GM21447 (cell line): ENCODE data around the gene SFRP2.
A peak's percentile ranks its signal among the peaks of the same experiment; 100 is the strongest.

Experiments used
- ATAC-seq: cut with Tn5 transposase; IDR thresholded peaks from one replicate; pipeline ENCODE4 v1.9.1; 2021; ENCODE audit not compliant: unreplicated experiment

Gene SFRP2, protein sequence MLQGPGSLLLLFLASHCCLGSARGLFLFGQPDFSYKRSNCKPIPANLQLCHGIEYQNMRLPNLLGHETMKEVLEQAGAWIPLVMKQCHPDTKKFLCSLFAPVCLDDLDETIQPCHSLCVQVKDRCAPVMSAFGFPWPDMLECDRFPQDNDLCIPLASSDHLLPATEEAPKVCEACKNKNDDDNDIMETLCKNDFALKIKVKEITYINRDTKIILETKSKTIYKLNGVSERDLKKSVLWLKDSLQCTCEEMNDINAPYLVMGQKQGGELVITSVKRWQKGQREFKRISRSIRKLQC

DNA sequence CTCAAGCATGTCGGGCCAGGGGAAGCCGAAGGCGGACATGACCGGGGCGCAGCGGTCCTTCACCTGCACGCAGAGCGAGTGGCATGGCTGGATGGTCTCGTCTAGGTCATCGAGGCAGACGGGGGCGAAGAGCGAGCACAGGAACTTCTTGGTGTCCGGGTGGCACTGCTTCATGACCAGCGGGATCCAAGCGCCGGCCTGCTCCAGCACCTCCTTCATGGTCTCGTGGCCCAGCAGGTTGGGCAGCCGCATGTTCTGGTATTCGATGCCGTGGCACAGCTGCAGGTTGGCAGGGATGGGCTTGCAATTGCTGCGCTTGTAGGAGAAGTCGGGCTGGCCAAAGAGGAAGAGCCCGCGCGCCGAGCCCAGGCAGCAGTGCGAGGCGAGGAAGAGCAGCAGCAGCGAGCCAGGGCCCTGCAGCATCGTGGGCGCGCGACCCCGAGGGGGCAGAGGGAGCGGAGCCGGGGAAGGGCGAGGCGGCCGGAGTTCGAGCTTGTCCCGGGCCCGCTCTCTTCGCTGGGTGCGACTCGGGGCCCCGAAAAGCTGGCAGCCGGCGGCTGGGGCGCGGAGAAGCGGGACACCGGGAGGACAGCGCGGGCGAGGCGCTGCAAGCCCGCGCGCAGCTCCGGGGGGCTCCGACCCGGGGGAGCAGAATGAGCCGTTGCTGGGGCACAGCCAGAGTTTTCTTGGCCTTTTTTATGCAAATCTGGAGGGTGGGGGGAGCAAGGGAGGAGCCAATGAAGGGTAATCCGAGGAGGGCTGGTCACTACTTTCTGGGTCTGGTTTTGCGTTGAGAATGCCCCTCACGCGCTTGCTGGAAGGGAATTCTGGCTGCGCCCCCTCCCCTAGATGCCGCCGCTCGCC lies at the start of gene SFRP2:
SFRP2 (minus strand) TSS at position 671 of the 864 bp plus-strand sequence; CDS start at position 423, 248 bp downstream.
- no peak for ATAC-seq

DNA sequence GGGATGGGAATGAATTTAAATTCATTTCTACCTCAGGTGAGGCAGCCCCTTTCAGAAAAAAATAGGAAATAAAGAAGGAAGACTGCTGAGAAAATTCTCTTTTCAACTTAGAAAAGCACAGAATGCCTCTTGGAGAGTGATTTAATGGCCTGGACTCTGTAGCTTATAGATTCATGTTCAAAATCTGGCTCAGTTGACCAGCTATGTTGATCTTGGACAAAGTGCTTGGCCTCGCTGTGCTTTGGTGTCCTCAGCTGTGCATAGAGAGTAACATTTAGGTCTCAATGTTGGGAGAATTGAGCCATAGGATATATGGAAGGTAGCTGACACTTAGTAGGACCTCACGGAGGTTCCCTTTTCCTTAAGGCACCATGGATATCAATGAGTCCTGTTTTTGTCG lies 49.7 kb upstream of the SFRP2 start:
- ATAC-seq, result no peak

DNA sequence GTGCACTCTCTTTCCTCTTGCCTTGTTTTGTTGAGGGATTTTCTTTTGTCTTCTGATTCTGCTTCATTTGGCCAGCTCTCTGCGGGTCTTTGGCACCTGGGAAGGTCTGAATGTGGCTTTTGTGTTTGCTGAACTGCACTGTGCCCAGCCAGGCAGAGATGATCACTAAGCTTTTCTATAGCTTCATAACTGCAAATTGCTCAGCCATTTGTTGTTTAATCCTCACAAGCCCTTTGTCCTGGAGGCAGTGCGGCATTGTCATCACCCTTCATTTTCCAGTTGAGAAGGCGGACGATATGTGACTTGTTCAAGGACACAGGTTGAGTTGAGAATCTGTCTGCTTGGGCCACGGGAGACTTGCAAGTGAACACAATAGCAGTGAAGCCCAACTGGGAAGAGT lies 46.0 kb upstream of the SFRP2 start:
- no peak for ATAC-seq

DNA sequence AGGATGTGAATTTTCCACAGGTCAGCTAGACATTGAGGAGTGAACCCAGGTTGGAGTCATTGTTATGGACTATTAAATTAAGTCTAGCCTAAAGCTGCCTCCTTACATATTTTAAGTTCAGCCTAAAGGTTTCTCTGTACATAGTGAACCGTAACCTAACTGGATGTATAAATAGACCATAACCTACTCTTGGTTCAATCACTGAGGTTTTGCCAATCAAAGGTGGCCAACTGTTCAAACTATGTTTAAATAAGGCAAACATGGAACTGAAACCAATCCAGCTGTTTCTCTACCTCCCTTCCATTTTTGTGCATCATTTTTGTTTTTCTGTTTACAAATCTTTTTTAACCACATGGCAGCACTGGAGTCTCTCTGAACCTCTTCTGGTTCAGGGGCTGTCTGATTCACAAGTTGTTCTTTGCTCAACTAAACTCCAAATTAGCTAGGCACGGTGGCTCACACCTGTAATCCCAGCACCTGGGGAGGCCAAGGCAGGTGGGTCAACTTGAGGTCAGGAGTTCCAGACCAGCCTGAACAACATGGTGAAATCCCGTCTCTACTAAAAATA lies 43.9 kb upstream of the SFRP2 start:
- no peak for ATAC-seq

DNA sequence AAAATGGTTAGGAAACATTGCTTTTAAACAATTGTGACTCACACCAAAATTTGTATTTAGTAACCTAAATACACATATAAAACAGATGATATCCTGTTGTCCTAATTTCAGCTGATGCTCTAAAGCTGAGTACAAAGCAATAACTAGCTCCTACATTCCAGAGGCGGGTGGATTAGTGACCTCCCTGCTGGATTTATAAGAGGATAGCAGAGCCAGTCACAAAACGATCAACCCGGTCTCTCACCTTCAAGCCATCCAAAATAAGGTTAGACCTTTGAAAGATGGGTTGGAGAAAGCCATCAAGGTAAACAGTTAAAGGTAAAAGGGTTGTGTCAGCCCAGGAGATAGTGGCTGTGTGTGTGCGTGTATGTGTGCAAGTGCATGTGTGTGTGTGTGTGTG lies 43.2 kb upstream of the SFRP2 start:
- no peak for ATAC-seq

DNA sequence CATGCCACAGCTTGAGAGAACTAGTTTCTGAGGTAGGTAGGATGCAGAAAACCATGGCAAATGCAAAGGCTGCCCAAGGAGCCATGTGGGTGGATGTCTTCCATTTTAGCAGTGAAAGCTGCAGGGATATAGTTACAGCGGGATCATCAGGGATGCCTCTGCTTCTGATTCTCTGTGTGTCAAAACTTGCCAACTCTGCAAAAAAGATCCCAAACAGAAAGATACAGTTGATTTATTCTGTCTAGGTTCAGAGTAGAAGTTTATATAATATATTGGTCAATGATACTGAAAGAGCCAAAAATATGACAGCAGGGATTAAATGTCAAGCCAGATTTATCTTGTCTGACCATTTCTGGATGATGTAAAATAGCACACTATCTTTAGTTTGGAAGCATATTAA lies 42.4 kb upstream of the SFRP2 start:
- no peak for ATAC-seq

DNA sequence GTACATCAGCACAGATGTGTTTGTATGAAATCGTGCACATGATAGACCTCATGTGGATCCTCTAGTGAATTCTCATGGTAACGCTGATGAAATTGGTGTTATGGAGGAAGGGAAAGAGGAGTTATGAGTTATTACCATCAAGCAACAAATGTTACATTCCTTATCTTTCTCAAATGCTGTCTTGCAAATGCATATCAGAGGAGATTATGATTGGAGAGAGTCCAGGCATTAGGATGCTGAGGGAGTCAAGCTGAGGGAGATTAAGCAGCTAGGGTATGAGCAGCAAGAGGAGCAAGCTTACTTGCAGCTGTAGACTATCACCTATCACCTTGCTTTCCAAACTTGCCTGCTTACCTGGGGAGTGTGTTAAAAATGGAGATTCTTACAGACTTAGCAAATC lies 36.8 kb upstream of the SFRP2 start:
- ATAC-seq, result no peak

DNA sequence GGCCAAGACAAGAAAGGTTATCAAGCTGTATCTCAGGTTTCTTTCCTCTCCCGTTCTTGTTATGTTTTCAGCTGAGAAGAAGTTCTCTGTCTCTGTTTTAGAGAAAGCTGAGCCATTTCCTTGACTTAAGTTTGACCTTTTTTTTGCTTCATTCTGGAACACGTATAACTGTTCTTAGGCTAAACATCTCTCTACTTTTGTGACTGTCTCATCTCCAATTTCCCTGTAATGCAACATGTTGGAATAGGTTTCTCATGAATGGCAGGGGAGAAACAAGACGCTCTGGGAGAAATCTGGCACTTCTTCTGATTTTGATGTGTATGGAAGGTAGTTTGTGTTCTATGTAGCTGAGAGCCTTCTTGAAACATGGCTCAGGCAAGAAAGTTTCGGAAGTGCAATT lies 36.2 kb upstream of the SFRP2 start:
- ATAC-seq, result no peak

DNA sequence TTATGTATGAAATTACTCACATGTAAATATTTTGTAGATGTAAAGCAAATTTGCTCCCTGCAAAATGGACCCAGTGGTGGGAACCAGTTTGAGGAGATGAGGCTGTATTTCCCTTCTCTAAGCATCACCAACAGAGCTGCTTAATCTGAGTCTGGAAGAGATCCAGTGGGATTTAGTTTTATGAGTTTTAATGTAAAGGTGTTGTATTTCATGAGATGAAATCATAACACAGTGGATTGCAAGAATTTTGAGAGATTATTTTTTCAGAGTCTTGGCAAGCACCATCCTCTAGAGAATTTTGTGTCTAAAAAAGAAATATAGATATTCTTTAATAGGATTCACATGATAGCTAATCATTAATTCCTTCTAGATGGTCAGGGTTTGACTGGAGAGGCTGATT lies 35.6 kb upstream of the SFRP2 start:
- ATAC-seq, result no peak

DNA sequence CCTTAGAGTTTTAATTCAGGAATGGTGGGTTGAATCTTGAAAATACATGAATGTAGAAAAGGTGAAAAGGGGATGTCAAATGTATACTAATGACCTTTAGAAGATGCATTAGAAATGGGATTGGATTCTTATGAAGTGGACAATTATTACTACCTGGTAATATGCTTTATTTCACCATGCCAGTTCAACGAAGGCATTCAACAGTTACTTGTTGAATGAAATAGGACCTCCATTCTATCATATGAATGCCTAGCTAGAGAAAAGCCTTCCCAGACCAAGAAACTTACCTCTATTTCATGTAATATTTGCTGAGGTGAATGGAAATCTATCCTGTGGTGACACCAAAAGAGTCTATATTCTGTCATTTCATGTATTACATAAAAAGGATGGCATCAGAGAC lies 34.6 kb upstream of the SFRP2 start:
- ATAC-seq, result no peak

DNA sequence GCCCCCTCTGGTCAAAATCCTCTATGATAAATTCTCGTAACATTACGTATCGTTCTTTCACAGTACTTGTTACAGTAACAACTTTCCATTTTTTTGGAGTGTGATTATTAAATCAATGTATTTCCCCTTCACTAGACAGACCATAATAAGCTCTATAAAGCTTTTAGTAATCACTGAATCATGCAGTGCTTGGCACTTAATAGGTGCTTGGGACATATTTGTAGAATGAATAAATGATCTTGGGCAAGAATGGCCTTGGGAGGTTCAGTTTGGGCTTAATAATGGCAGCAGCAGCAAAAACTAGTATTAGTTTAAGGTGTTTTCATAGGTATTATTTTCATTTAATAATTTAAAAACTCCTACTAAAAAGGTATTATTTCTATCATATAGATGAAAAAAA lies 33.4 kb upstream of the SFRP2 start:
- ATAC-seq, result no peak

DNA sequence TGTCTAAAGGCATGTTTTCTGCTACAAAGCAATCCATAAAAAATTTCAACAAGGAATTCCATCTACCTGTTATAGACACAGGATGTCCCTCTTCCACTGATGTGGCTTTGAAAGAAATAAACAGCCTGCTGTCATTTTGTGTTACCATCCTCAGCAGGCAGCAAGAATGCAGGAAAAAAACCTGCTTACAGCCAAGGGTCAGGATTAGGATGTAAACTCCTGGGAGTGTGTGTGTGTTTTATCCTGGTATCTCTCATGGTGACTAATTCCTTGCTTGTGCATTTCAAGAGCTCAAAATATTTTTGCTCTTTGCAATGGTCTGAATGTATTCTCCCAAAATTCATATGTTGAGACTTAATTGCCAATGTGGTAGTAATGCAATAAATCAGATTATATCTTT lies 28.6 kb upstream of the SFRP2 start:
- ATAC-seq, result no peak

DNA sequence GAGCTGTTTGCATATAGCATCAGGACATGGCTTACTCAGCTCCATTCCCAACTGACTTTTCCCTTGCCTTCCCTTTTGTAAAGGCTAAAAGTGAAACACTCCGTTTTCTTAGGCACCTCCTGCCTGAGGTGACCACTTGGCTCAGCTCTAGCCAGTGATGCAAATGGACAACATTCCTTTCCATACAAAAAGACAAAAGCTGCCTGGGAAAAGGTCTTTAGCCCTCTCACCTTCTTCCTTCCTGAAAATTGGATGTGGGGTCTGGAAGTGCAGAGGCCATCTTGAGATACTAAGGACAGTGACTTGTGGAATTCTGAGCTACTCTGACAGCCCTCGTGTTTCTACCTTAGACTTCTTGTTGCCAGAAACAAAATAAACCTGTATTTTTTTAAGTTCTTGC lies 27.7 kb upstream of the SFRP2 start:
- no peak for ATAC-seq

DNA sequence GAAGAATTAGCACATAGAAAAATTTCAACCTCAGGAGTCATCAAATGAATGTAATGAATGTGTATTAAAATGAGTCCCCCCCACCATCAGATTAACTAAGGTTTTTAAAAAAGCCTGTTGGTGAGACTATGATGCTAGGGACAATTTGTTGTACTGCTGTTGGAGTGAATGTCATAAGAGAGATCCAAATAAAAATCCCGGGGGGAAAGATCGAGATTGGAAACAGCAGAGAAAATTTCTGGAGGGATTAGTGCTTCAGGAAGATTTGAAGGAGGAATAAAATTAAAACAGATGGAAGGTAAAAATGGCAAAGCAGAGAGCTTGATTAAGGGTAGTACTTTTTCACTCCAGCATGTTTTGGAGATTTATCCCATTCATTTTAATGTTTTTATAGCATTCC lies 25.9 kb upstream of the SFRP2 start:
- no peak for ATAC-seq

DNA sequence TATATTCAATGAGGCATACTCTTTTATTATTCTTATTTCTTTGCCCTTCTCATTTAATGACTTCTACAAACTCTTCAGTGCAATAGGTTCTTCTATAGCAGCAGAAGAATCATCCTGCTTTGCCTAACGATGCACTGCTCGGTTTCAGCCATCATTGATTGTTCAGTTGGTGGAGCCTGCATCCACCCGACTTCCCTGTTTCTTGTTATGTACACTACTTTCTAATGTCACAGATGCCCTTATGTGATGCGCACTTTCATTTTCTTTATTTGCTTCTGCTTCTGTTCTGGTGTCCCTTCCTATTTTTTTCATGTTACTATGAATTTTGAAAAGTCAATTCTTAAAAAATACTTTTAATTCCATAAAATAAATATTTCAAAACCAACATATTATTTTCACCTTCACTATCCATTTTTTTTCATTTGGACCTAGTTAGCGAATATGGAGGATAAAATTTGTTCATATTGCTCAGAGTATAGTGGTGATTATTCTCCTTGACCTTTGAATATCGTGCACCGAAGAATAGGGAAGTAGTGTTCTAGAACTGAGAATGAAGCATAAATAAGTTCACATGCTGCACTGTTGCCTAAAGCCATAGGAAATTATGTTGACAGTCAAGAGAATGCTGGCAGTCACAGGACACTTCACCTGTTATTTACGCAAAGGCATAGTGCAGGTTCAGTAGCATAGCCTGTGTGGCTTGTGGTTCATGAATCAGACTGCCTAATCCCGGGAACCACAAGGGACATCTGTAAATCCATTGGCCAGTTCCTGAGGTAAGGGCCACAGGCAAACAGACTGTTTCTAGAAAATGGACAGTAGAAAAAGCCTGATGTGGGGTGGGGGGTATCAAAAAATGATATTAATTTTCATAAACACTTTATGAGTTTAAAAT lies 21.3 kb upstream of the SFRP2 start:
- ATAC-seq, result no peak

DNA sequence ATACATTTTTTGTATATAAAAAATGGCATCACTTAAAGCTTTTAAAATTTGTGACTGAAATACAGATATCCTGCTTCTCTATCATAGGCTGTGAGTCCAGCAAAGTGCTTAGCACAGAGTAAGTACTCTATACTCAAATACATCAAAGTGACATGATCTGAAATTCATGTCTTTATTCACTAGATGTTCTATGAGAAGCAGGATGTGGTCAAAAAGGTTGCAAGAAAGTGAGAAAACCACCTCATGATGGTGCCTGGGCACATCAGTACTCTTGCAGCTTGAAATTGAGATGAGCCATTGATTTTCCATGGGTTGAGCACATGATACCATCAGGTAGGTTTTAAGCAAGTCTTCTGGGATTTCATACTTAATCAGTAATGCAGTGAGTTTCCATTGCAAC lies 20.4 kb upstream of the SFRP2 start:
- peak; percentile 67 for ATAC-seq

DNA sequence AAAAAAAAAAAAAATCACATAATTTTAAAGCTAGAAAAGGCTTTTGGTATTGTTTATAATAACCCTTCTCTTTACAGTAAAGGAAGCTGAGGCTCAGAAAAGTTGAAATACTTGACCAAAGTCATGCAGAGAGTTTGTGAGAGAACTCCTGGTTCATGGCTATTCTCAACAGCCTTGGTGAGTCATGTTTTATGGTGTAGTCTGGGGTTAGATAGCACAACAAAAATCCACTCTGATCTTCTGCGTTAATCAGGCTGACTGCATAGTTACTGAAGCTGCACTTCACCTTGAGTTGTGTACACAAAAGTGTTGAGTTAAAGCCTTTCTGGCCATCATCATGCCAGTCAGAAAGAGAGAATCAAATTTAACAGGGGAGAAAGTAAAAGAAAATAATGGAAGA lies 19.3 kb upstream of the SFRP2 start:
- ATAC-seq, result no peak

DNA sequence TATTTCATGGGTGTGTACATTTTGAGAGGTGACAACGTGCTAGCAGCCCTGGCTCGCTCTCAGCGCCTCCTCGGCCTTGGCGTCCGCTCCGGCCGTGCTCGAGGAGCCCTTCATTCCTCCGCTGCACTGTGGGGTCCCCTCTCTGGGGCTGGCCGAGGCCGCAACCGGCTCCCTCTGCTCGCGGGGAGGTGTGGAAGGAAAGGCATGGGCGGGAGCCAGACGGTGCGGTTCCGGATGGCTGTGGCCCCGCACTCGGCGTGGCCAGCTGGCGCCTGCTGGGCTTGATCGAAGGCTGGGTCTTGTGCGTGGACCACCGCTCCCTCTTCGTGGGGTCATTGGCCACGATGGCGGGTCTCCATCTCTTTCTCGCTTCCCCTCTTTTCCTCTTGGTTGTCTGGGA lies 17.2 kb upstream of the SFRP2 start:
- ATAC-seq, result no peak

DNA sequence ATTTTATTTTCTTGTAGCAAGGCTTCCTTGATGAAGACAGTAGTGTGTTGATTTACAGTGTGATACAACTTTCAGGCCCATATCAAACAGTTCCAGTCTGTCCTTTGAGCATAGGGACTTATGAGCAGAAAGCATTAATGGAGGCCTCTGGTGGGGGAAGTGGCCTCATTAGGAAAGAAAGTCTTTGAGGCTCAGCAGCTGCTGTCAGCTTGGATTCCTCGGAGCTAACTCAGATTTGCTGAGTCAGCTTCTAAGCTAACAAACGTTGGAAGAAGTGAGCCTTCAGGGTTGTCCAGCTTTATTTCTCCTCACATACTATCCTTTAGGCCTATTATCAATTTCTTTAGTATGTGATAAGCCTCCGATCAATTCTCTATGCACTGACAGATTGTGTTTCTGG lies 15.8 kb upstream of the SFRP2 start:
- ATAC-seq, result no peak

DNA sequence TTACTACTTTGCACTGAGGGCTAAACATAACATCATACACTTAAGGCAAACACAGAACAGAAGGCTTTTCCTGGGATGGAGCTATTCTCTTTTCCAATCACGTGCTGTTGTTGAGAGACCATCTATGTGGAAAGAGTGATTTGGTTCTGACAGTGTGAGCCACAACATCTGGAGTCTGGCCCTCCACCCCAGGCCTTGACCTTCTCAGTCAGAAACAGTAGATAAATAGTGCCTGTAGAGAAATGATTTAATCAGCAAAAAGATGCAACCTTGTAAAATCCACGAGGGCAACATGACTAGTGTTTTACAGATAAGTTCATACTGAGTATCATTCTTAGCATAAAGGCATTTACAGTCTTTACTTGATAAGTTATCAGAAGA lies 10.8 kb upstream of the SFRP2 start:
- ATAC-seq, result no peak
